ENCODE measurements around the gene RANBP10. TPM values are rescaled to one million over a fixed set of nuclear protein-coding genes. Genes with fewer than 3 reads are reported as not detected.

Gene RANBP10
- total and polyA plus RNA-seq, 2 of the 13 experiments (the other 11 are each of a cell fraction or from before 2014, with no cell fraction given), result 9.2 to 22.7 TPM

DNA sequence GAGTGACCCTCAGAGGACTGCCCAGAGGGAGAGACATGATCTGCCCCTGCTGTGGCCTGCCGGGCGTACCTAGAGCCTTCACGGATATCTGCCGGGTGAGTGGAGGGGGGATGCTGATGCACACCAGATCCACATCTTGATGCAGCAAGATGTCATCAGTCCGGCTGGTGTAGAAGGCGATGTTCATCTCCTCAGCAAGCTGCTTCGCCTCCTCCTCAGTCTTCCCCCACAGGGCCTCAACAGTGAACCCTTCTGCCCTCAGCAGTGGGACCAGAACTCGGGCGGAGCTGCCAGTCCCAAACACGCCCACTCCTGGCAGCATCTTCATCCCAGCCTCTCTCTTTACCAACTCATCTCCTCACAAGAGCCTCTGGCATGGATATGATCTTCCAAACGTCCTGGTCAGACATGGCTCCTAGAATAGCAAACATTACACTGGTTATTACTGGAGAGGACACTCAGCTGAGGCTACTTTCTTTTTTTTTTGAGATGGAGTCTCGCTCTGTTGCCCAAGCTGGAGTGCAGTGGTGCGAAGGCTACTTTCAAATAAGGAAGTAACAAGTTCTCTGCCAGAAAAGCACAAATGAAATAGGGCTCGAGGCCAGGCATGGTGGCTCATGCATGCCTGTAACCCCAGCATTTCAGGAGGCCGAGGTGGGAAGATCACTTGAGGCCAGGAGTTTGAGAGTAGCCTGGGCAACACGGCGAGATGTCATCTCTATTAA, 120.8 kb downstream of the RANBP10 start:
- Histone ChIP-seq H3K9ac (ENCODE audit: insufficient read depth, low read depth, low read length) (no peak overlapping the region), H4K20me1 (ENCODE audit: insufficient read depth, low read length) (no peaks in the 10 kb centered on the region), H3K4me3 (replicated peaks in 1 of 3; ENCODE audit: insufficient read depth in 1 of 3, low read depth in 2 of 3, low read length in 3 of 3) (no peak overlapping the region), H3K4me2 (ENCODE audit: low read depth, low read length) (no peak overlapping the region), H3K36me3 (replicated peaks in 1 of 2; ENCODE audit: control insufficient read depth in 1 of 2, insufficient read depth in 2 of 2, low read length in 2 of 2) (peaks cover 15 to 27% of the 10 kb centered on the region in 2 experiments), H2AFZ (ENCODE audit: low read length) (no peak overlapping the region), H3K27me3 (ENCODE audit: control insufficient read depth in 1 of 2, insufficient read depth in 2 of 2, low read length in 2 of 2) (no peaks in the 10 kb centered on the region), H3K9me3 (ENCODE audit: low read length) (no peaks in the 10 kb centered on the region), H3K79me2 (ENCODE audit: insufficient read depth, low read length) (no peaks in the 10 kb centered on the region), H3K4me1 (ENCODE audit: insufficient read depth, low read length) (no peaks in the 10 kb centered on the region), H3K27ac (ENCODE audit: extremely low read length, insufficient read depth, low read length) (no peak overlapping the region)
- ChIA-PET POLR2A (no interaction called here), CTCF (ENCODE audit: low intra/inter-chr PET ratio, low total read pairs) (no interaction called here)
- DNase-seq (ENCODE audit: low spot score), result no peak
- WGBS (ENCODE audit: low lambda C conversion rate), result 95% methylated on average over 17 of the region's 17 CpGs
- TF ChIP-seq SYNCRIP (IDR thresholded peaks at IDR 0.05; ENCODE audit: insufficient read depth, low read depth, low read length) (no peak), KMT2B (CRISPR knock-in tag; IDR thresholded peaks at IDR 0.05) (no peak), ZFP1 (CRISPR knock-in tag; IDR thresholded peaks at IDR 0.05) (no peak), PRMT3 (CRISPR knock-in tag; IDR thresholded peaks at IDR 0.05; ENCODE audit: borderline replicate concordance, low read depth) (no peak), ZNF776 (CRISPR knock-in tag; IDR thresholded peaks at IDR 0.05) (no peak), ZNF224 (CRISPR knock-in tag; IDR thresholded peaks at IDR 0.05) (no peak), HOXA5 (CRISPR knock-in tag; IDR thresholded peaks at IDR 0.05) (no peak), SMAD1 (CRISPR knock-in tag; IDR thresholded peaks at IDR 0.05; ENCODE audit: borderline replicate concordance, low read depth) (no peak)
- TF ChIP-seq, protein P1, sequence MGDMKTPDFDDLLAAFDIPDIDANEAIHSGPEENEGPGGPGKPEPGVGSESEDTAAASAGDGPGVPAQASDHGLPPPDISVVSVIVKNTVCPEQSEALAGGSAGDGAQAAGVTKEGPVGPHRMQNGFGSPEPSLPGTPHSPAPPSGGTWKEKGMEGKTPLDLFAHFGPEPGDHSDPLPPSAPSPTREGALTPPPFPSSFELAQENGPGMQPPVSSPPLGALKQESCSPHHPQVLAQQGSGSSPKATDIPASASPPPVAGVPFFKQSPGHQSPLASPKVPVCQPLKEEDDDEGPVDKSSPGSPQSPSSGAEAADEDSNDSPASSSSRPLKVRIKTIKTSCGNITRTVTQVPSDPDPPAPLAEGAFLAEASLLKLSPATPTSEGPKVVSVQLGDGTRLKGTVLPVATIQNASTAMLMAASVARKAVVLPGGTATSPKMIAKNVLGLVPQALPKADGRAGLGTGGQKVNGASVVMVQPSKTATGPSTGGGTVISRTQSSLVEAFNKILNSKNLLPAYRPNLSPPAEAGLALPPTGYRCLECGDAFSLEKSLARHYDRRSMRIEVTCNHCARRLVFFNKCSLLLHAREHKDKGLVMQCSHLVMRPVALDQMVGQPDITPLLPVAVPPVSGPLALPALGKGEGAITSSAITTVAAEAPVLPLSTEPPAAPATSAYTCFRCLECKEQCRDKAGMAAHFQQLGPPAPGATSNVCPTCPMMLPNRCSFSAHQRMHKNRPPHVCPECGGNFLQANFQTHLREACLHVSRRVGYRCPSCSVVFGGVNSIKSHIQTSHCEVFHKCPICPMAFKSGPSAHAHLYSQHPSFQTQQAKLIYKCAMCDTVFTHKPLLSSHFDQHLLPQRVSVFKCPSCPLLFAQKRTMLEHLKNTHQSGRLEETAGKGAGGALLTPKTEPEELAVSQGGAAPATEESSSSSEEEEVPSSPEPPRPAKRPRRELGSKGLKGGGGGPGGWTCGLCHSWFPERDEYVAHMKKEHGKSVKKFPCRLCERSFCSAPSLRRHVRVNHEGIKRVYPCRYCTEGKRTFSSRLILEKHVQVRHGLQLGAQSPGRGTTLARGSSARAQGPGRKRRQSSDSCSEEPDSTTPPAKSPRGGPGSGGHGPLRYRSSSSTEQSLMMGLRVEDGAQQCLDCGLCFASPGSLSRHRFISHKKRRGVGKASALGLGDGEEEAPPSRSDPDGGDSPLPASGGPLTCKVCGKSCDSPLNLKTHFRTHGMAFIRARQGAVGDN (CRISPR knock-in tag; IDR thresholded peaks at IDR 0.05), result no peak
- BruUV-seq (replicated peaks), result no TSS peak
- FAIRE-seq, result no peak
- intact Hi-C loops (cut with micrococcal nuclease; ENCODE audit: unreplicated experiment) (no loop called here), in situ Hi-C loops (cut with HindIII; ENCODE audit: extremely low pct_ligation_motif_present, low pct_unique_long_range_greater_than_20kb) (no loop called here)
- no peak for ATAC-seq

Measured in HepG2 (cell line).